ENCODE results near the gene SEM1.

- TF ChIP-seq, protein P1, sequence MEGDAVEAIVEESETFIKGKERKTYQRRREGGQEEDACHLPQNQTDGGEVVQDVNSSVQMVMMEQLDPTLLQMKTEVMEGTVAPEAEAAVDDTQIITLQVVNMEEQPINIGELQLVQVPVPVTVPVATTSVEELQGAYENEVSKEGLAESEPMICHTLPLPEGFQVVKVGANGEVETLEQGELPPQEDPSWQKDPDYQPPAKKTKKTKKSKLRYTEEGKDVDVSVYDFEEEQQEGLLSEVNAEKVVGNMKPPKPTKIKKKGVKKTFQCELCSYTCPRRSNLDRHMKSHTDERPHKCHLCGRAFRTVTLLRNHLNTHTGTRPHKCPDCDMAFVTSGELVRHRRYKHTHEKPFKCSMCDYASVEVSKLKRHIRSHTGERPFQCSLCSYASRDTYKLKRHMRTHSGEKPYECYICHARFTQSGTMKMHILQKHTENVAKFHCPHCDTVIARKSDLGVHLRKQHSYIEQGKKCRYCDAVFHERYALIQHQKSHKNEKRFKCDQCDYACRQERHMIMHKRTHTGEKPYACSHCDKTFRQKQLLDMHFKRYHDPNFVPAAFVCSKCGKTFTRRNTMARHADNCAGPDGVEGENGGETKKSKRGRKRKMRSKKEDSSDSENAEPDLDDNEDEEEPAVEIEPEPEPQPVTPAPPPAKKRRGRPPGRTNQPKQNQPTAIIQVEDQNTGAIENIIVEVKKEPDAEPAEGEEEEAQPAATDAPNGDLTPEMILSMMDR (IDR thresholded peaks at IDR 0.05; ENCODE audit: insufficient read depth, low read length) = no peak
- TF ChIP-seq POLR2AphosphoS5 (IDR thresholded peaks at IDR 0.05; ENCODE audit: low read depth) = no peak
- TF ChIP-seq GABPA (IDR thresholded peaks at IDR 0.05; ENCODE audit: low read depth) = no peak
- no peak for TF ChIP-seq REST (IDR thresholded peaks at IDR 0.05; ENCODE audit: insufficient replicate concordance, low read depth)
- TF ChIP-seq SPI1 (IDR thresholded peaks at IDR 0.05; ENCODE audit: borderline replicate concordance, low read depth) = no peak
These were observed 29.1 kb upstream of the SEM1 start for GRCh38 chr7:96738705-96739104.

Measured in HL-60 (cell line).